GM18868 (cell line): ENCODE data around the gene CST9.

Source experiments
- ATAC-seq: cut with Tn5 transposase; IDR thresholded peaks from one replicate; pipeline ENCODE4 v1.9.1; 2021; ENCODE audit warnings: mild to moderate bottlenecking, moderate library complexity; ENCODE audit not compliant: unreplicated experiment

The CST9 gene

GRCh38 chr20:23554401-23554800 lies 51.3 kb downstream of the CST9 start:
- no peak for ATAC-seq
